HUDEP-2 (cell line): ENCODE data around the gene TMEM141.

ENCODE experiments used
- DNase-seq, 76 experiments: peaks; one replicate each; lab custom pipeline; 2025; ENCODE audit not compliant: unreplicated experiment in 76 of 76; lab: John Stamatoyannopoulos, UW

Gene TMEM141

DNA sequence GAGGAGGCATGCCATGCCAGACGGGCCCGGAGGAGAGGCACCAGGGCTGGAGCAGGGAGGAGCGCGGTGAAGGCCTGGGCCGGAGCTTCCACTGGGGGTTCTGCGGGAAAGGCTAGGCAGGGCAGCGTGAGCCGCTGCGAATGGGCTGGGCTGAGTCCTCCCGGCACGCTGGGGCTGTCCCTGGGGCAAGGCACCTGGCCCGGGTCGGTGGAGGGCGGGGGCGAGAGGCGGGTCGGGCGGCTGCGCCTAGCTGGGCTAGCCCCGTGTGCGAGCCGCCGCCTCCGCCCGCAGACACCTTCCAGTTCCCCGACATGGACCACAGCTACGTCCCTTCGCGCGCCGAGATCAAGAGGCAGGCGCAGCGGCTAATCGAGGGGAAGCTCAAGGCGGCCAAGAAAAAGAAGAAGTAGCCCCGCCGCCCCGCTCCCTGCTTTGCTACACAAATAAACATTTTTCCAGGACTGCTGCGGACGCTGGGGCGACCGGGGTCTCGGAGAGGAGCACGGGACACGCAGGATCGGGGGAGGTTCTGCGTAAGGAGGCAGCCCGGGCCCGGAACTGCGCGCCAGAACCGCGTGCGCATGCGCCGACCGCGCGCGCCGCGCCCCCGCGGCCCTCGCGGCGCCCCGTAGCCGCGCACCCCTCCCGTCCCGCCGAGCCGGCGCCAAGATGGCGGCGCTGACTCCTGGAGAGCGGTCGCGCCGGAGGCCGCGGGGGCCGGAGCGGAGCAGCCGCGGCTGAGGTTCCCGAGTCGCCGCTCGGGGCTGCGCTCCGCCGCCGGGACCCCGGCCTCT, 16.3 kb downstream of the TMEM141 start, which contains the start of gene RABL6:
RABL6 (plus strand) TSS at position 668 of the 794 bp plus-strand sequence. CDS start 249 bp downstream, outside the sequence.
- DNase-seq, result peak in 65 of 76 experiments; percentile 16 to 80 (median 59)

- DNase-seq, result peak in 7 of 76 experiments; percentile 19 to 56 (median 29)
Observed at GRCh38 chr9:136808075-136808805, 17.1 kb downstream of the TMEM141 start.

- DNase-seq, result no peak
Observed at GRCh38 chr9:136808806-136809158, 17.6 kb downstream of the TMEM141 start.

- DNase-seq, result no peak
Observed at GRCh38 chr9:136814725-136815421, 23.7 kb downstream of the TMEM141 start.

GRCh38 chr9:136815422-136815782, 24.3 kb downstream of the TMEM141 start:
- no peak for DNase-seq

DNA sequence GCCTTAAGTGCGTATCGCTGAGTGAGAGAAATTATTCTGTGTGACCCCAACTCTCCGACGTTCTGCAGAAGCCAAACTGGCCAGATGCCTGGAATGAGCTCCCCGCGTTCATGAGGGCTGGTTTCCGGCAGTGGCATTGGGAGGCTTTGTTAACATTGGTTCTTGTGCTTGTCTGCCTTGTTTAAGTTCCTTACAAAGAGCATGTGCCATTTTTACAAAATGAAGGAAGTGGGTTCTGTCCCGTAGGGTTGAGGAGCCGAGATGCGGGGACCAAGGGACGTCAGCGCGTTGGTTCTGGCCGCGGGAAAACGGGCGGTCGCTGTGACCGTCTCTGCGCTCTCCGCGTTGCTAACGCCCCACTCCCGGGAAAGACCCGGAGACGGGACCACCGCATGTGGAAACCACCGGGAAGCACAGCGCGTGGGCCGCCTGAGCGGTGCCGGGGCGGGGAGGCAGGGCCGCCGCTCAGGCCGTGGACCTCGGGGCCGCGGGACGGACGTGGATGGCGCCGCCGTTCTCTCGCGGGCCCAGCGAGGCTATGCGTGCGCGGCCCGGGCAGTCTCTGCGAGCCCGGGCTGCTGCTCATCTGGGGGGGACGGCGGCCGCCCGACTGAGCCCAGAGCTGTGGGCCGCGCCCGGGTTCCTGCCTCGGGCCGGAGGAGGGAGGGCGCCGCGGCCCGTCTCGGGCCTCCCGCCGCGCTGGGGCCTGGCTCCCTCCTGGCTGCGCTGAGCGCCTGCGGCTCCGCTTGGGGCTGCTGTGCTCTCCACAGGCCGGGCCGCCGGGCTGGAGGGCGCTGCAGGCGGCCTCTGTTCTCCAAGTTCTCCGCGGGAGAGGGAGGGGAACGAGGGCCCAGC, 30.1 kb downstream of the TMEM141 start:
- no peak for DNase-seq

- no peak for DNase-seq
Observed at GRCh38 chr9:136821826-136822544, 30.8 kb downstream of the TMEM141 start.

DNA sequence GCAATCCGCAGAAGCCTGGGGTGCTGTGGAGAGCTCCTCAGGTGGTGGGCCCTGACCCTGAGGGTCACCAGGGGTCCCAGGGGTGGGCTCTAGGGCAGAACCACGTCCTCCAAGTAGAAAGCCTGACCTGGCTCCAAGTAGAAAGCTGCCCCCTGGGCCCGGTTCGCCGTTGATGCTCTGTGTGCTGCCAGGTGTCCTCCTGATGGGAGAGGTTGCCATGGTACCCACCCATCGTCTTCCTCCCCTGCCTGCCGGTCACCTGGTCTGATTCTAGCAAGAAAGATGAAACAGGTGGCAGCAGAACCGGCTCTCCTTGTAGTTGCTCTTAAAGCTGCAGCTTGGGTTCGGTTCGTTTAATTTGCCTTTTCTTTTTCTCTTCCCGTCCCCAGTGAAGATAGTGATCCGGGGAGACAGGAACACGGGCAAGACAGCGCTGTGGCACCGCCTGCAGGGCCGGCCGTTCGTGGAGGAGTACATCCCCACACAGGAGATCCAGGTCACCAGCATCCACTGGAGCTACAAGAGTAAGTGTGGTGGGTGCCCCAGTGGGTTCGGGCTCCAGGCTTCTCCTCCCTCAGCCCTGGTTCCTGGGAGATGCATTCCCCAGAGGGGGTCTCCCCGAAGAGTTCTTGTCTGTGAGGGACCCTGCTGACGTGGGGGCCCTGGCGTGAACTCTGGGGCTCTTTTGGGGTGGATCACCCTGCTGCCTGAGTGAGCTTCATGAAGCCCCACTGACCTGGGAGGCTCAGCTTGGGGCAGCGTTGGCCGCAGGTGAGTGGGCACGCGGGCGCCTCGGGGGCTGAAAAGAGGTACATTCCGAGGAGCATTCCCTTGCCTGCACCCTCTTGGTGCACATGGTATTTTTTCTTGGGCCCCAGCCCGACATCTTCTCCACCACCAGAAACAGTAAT, 32.2 kb downstream of the TMEM141 start:
- no peak for DNase-seq

DNA sequence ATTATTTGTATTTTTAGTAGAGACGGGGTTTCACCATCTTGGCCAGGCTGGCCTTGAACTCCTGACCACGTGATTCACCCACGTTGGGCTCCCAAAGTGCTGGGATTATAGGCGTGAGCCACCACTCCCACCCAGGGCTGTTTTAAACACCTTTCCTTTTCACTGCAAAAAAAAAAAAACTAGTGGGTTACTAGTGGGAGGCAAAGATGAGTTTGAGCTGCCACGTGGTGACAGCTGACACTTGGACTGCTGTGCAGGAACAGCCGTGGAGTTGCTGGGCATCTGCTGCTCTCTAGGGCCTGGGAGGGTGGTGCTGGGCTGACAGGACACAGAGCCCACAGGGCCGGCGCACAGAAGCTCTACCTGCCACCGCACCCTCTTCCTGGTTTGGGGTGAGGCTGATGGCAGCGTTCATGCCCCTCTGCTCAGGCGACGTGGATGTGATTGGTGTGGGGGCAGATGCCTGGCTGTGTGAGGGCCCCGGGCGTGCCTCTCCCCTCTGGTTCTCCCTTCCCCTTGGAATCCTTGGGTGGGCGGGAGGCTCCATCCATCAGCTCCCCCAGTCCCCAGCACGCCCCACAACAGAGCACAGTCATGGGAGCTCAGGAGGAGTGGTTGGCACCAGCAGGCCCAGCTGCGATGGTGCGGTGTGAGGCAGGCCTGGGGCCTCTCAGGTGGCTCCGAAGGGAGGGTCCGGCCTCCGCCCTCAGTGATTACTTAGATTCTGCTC, 33.5 kb downstream of the TMEM141 start:
- no peak for DNase-seq

DNA sequence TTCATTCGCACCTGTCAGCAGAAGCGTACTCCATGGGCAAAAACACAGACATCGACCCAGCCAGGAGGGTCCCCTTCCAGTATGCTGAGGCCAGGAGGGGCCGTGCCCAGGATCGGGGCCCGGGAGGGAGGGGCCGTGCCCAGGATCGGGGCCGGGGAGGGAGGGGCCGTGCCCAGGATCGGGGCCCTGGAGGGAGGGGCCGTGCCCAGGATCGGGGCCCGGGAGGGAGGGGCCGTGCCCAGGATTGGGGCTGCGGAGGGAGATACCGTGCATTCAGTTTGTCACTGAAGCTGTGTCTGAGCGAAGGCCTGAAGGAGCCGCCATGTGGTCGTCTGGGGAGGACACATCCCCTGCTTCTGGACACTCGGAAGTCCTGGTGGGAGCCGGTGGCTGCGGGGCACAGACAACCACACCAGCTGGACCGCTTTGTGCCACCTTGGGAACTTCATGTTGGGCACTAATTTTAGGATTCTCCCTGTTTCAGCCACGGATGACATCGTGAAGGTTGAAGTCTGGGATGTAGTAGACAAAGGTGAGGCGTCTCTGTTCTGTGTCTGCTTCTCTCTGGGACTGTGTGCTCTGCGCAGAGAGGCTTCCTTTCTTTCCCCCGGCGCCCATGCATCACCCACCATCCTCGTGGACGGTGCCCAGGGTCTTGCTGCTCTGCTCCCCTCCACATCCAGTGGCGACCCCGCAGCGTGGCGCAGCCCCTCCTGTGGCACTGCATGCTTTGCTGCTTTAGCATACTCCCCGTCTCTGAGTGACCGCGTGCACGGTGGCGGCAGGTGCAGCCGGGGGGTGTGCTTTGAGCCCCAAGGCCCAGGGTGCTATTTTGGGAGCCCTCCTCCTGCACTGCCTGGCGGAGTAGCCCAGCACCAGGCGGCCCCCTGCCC, 34.4 kb downstream of the TMEM141 start:
- no peak for DNase-seq

DNA sequence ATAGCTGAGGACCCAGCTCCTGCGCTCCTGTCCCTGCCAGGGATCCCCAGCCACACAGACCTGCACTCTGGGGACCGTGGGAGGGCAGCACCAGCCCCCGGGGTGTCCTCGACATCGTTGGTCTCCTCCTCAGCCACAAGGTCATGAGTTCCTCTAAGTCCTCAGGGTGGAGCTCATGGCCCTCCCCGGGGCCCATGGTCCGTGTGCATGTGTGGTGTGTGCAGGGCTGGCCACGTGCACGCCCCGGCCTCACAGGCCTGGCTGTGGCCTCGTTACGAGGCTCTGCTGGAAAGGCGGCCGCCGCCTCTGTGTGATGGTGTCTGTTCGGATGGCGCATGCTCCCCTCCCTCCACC, 35.0 kb downstream of the TMEM141 start:
- no peak for DNase-seq

DNA sequence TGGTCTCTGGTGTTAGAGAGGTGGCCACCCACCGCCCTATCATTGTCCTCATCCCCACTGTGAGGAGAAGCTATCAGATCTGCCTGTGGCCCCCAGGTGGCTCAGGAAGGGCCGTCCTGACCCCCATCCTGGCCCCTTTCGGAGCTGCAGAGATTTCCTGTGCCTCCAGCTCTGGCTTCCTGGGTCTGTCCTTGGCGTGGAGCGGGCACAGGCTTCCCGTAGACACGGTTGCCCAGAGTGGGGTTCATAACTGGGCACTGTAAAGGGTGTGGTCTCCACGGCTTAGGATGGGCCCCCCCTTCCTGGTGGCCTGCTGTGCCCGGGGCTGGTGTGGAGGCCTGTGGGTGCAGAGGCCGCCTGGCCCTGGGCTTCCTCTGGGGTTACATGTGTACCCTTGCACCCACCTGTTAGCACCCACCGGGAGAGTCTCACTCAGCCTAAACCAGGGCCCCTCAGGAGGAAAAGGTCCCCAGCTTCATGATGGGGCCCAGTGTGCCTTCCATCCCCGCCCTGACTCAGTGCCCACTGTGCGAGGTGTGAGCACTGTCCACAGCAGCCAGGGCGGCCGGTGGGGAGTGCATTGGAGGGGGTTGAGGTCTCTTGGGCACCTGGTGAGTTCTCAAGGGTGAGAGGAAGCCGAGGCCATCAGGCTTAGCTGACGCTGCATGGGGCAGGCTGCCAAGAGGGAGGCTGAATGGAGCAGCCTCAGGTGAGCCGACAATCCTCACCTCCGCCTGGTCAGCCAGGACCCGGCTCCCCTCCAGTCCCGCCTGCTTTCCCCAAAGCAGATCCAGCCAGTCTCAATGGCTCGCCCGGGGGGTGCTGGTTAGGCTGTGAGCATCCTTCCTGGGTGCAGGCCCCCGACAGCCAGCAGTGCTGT, 35.8 kb downstream of the TMEM141 start:
- DNase-seq, result no peak

DNA sequence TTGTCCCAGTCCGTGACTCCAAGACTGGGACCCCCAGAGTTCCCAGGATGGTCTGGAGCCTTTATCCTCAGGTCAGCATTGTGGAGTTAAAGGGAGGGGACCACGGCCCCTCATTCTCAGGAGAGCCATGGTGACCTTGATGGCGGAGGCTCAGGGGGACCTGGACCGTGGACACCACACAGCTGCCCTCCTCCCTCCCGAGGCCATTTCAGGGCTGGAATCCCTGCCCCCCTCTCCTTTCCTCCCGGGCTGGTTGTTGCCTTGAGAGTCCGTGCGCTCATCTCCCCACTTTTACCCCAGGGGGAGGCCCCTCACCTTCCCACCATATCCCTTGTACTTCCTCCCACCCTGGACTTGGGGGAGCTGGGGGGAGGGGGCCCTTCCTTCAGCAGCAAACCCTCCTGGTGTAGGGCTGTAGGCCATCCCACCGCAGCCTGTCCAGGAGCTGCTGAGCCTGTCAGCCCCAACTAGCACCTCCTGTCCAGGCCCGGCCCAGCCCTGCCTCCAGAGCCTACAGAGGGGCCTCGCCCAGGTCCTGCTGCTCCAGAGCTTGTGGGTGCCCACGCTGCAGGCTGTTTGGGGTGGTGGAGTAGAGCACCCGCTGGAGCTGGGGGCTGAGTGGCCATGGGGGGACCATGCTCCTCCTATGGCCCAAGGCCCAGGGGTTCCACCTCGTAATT, 36.8 kb downstream of the TMEM141 start:
- no peak for DNase-seq

GRCh38 chr9:136828474-136829140, 37.5 kb downstream of the TMEM141 start:
- no peak for DNase-seq

- DNase-seq, result no peak
Observed at GRCh38 chr9:136829412-136829811, 38.3 kb downstream of the TMEM141 start.
